Measurements from ENCODE around the gene TMEM59L.

The TMEM59L gene

GRCh38 chr19:18593367-18594095 is 19.1 kb upstream of the TMEM59L start:
- H3K4me3 ChIP-seq (ENCODE audit: low read depth, low read length) = peak overlapping the region; percentile 40; the same call in 1 of the 2 replicates
- ChIA-PET CTCF (interaction anchor here (0.6 to 15.9 kb wide), 33 partner anchors 8 to 394 kb away, joined by 3 to 286 read pairs (median 4); partner anchors contain the start of genes CRLF1, TMEM59L, UBA52 and UPF1), POLR2A (interaction anchor here (1.3 kb wide), 1 partner anchor 255 kb away, joined by 3 read pairs; no protein-coding TSS in a partner anchor)
- no peak for DNase-seq (ENCODE audit: low read depth, low spot score)
- no peak for TF ChIP-seq CTCF (IDR thresholded peaks at IDR 0.05; ENCODE audit: insufficient read depth, low read length, missing control alignments)

- CTCF ChIA-PET = interaction anchor here (0.6 to 15.9 kb wide), 30 partner anchors 9 to 393 kb away, joined by 3 to 286 read pairs (median 4); partner anchors contain the start of genes CRLF1, TMEM59L, UBA52 and UPF1
- DNase-seq (ENCODE audit: low read depth, low spot score) = no peak
- POLR2A ChIA-PET = interaction anchor here (0.7 kb wide), 2 partner anchors 31 to 296 kb away, joined by 3 to 4 read pairs; no protein-coding TSS in a partner anchor
- peak; percentile 76 for TF ChIP-seq CTCF (IDR thresholded peaks at IDR 0.05; ENCODE audit: insufficient read depth, low read length, missing control alignments)
- peak overlapping the region; percentile 48 for H3K4me3 ChIP-seq (ENCODE audit: low read depth, low read length)
Measured at GRCh38 chr19:18594096-18594823, 18.4 kb upstream of the TMEM59L start.

- POLR2A ChIA-PET = interaction anchor here (0.7 kb wide), 1 partner anchor 295 kb away, joined by 4 read pairs; no protein-coding TSS in a partner anchor
- TF ChIP-seq CTCF (IDR thresholded peaks at IDR 0.05; ENCODE audit: insufficient read depth, low read length, missing control alignments) = no peak
- CTCF ChIA-PET = interaction anchor here (1.0 to 15.9 kb wide), 14 partner anchors 10 to 392 kb away, joined by 3 to 286 read pairs (median 6); partner anchors contain the start of genes TMEM59L, UBA52 and UPF1
- no peak for DNase-seq (ENCODE audit: low read depth, low spot score)
- peak overlapping the region; percentile 48 for H3K4me3 ChIP-seq (ENCODE audit: low read depth, low read length)
Measured at GRCh38 chr19:18594824-18595373, 17.8 kb upstream of the TMEM59L start.

GRCh38 chr19:18595475-18595874 is 17.2 kb upstream of the TMEM59L start:
- TF ChIP-seq CTCF (IDR thresholded peaks at IDR 0.05; ENCODE audit: insufficient read depth, low read length, missing control alignments) = no peak
- POLR2A ChIA-PET = no interaction called here
- H3K4me3 ChIP-seq (ENCODE audit: low read depth, low read length) = no peak overlapping the region
- CTCF ChIA-PET = interaction anchor here (1.0 to 15.9 kb wide), 6 partner anchors 9 to 251 kb away, joined by 3 to 286 read pairs (median 12); partner anchors contain the start of genes TMEM59L and UPF1
- DNase-seq (ENCODE audit: low read depth, low spot score) = no peak

GRCh38 chr19:18596752-18597157 is 15.9 kb upstream of the TMEM59L start:
- H3K4me3 ChIP-seq (ENCODE audit: low read depth, low read length) = no peak overlapping the region
- POLR2A ChIA-PET = no interaction called here
- CTCF ChIA-PET = interaction anchor here (1.6 to 15.9 kb wide), 3 partner anchors 17 to 249 kb away, joined by 3 to 286 read pairs (median 16); partner anchors contain the start of gene TMEM59L
- no peak for TF ChIP-seq CTCF (IDR thresholded peaks at IDR 0.05; ENCODE audit: insufficient read depth, low read length, missing control alignments)
- DNase-seq (ENCODE audit: low read depth, low spot score) = no peak
